Kidney (tissue), 14 donors: ENCODE data around the gene USP28. TPM values are rescaled to one million over a fixed set of nuclear protein-coding genes. Genes with fewer than 3 reads are reported as not detected.

Experiments
- DNase-seq, 5 donors: peaks; one replicate each; pipeline ENCODE4 v3.0.0-alpha.2; 2013 to 2020
- FAIRE-seq: peaks from 2 replicates; lab custom pipeline; 2012; peaks lifted over from hg19 to GRCh38; lab: Jason Lieb, UNC
- H3K27ac ChIP-seq, 2 donors: one replicate each; pipeline ENCODE4 v1.7.0; 2013; ENCODE audit warnings: low read depth in 2 of 2, low read length in 2 of 2, inconsistent platforms in 1 of 2
- H3K27me3 ChIP-seq: one replicate; pipeline ENCODE4 v1.7.1; 2013; ENCODE audit warnings: low read length, inconsistent platforms; ENCODE audit not compliant: control insufficient read depth, insufficient read depth
- H3K36me3 ChIP-seq, 3 donors: one replicate each; pipeline versions ENCODE4 v1.7.0 to v1.7.1; 2013; ENCODE audit warnings: low read length in 3 of 3, control low read depth in 1 of 3, inconsistent platforms in 1 of 3; ENCODE audit not compliant: insufficient read depth in 3 of 3, control insufficient read depth in 2 of 3
- H3K4me1 ChIP-seq, 3 donors: one replicate each; pipeline versions ENCODE4 v1.7.0 to v1.7.1; 2013; ENCODE audit warnings: low read length in 3 of 3, inconsistent platforms in 1 of 3, low read depth in 1 of 3; ENCODE audit not compliant: control insufficient read depth in 2 of 3, insufficient read depth in 2 of 3
- H3K4me3 ChIP-seq, 3 donors: one replicate each; pipeline versions ENCODE4 v1.7.0 to v1.8.1; 2013; ENCODE audit warnings: low read length in 3 of 3, control low read depth in 1 of 3, inconsistent platforms in 1 of 3
- H3K9ac ChIP-seq, 3 donors: one replicate each; pipeline versions ENCODE4 v1.7.0 to v1.7.1; 2013; ENCODE audit warnings: low read length in 3 of 3, control low read depth in 1 of 3, inconsistent platforms in 1 of 3
- H3K9me3 ChIP-seq, 3 donors: one replicate each; pipeline versions ENCODE4 v1.7.0 to v1.7.1; 2013; ENCODE audit warnings: low read length in 3 of 3, control low read depth in 1 of 3, inconsistent platforms in 1 of 3; ENCODE audit not compliant: control insufficient read depth in 2 of 3, insufficient read depth in 1 of 3
- CTCF ChIP-seq: IDR thresholded peaks from 3 replicates; pipeline ENCODE4 v1.5.1; 2012; ENCODE audit warnings: mild to moderate bottlenecking, moderate library complexity, borderline replicate concordance; ENCODE audit not compliant: insufficient read depth; ENCODE audit errors: extremely low read depth
- intact Hi-C: fragments of 100-400 bp; cut with DNase I; formaldehyde crosslinking; loops from one replicate; pipeline ENCODE4 v1.11.1; 2022
- polyA plus RNA-seq: library from polyadenylated mRNA; stranded (reverse); fragments of 350-450 nt; fragmentation: Illumina TruSeq; extraction: RNeasy Lipid Tissue Mini Kit (QIAGEN cat#74804); gene quantifications from one replicate; pipeline ENCODE4 v1.2.3, GENCODE V29; 2014; ENCODE audit warnings: low read depth, low replicate concordance; ENCODE audit not compliant: insufficient read depth
- total RNA-seq: library from RNA; stranded (reverse); fragmentation: NEBNext Ultra II Directional; extraction: Animal tissue kit (Norgen Biotek cat#: 25700); gene quantifications from one replicate; pipeline ENCODE4 v1.2.1, GENCODE V29; 2021
- donor health status: control.
- donor health status: control.
- donor health status: control.
- donor health status: control.
- donor health status: control.
- donor health status: DM: yes; HTN: yes; CAD: no.
- donor health status: Normal renal cell carcinoma (clear cell type).

USP28 gene
- total and polyA plus RNA-seq, 2 donors from 2014 or later: 5.3 to 19.4 TPM

- Histone ChIP-seq H3K27ac (no peak overlapping the region), H3K27me3 (no peaks in the 10 kb centered on the region), H3K36me3 (no peaks in the 10 kb centered on the region), H3K4me3 (no peak overlapping the region), H3K4me1 (peaks cover 2 to 3% (median 3%) of the 10 kb centered on the region in 3 donors), H3K9ac (no peak overlapping the region), H3K9me3 (no peaks in the 10 kb centered on the region)
- TF ChIP-seq CTCF: no peak
- DNase-seq: peak in 1 of 5 donors; percentile 21
- no peak for FAIRE-seq
- intact Hi-C loops: no loop called here
Measured at GRCh38 chr11:113873236-113873626, 2.1 kb downstream of the USP28 start.

- Histone ChIP-seq H3K4me1 (peaks cover 2 to 3% (median 3%) of the 10 kb centered on the region in 3 donors), H3K4me3 (no peak overlapping the region), H3K9me3 (no peaks in the 10 kb centered on the region), H3K9ac (no peak overlapping the region), H3K27ac (no peak overlapping the region), H3K36me3 (no peaks in the 10 kb centered on the region), H3K27me3 (no peaks in the 10 kb centered on the region)
- no peak for TF ChIP-seq CTCF
- FAIRE-seq (no peak), DNase-seq (no peak)
- intact Hi-C loops: no loop called here
Measured at GRCh38 chr11:113871336-113871735, 4.0 kb downstream of the USP28 start.

GRCh38 chr11:113867843-113868503, 7.4 kb downstream of the USP28 start:
- intact Hi-C loops: no loop called here
- H3K27ac ChIP-seq: no peak overlapping the region
- H3K9ac ChIP-seq: no peak overlapping the region
- DNase-seq (no peak), FAIRE-seq (no peak)
- no peaks in the 10 kb centered on the region for H3K36me3 ChIP-seq
- H3K9me3 ChIP-seq: no peaks in the 10 kb centered on the region
- peaks cover 0 to 2% (median 0%) of the 10 kb centered on the region in 3 donors for H3K4me1 ChIP-seq
- H3K27me3 ChIP-seq: no peaks in the 10 kb centered on the region
- H3K4me3 ChIP-seq: no peak overlapping the region
- TF ChIP-seq CTCF: no peak

GRCh38 chr11:113865873-113866272, 9.5 kb downstream of the USP28 start:
- Histone ChIP-seq H3K4me1 (no peaks in the 10 kb centered on the region), H3K9me3 (no peaks in the 10 kb centered on the region), H3K27ac (no peak overlapping the region), H3K9ac (no peak overlapping the region), H3K4me3 (no peak overlapping the region), H3K36me3 (no peaks in the 10 kb centered on the region), H3K27me3 (no peaks in the 10 kb centered on the region)
- TF ChIP-seq CTCF: no peak
- DNase-seq: no peak
- FAIRE-seq: no peak
- intact Hi-C loops: no loop called here
